ENCODE data around the gene UBA1. TPM values are rescaled to one million over a fixed set of nuclear protein-coding genes. Genes with fewer than 3 reads are reported as not detected.

Gene UBA1
- total and polyA plus RNA-seq, 2 of the 8 experiments (the other 6 are each of a cell fraction or from before 2014, with no cell fraction given): 313 to 458 TPM

GRCh38 chrX:47148946-47149345, 44.7 kb upstream of the UBA1 start (continued):
- TF ChIP-seq RBBP5 (IDR thresholded peaks at IDR 0.05; ENCODE audit: borderline replicate concordance, low read depth, low read length): no peak

Data from H1 (cell line).